GM18517 (cell line): Measurements from ENCODE around the gene SPIRE2.
"Not testable (repeated sequence)": the region's sequence is repeated elsewhere in the genome, so short reads cannot be mapped to it uniquely, and the experiment has no call there.

Experiments used
- ATAC-seq: cut with Tn5 transposase; IDR thresholded peaks from one replicate; pipeline ENCODE4 v1.9.1; 2021; ENCODE audit warnings: mild to moderate bottlenecking, moderate library complexity; ENCODE audit not compliant: unreplicated experiment

SPIRE2 gene

GRCh38 chr16:89806589-89807193 is 21.6 kb upstream of the SPIRE2 start:
- not testable (repeated sequence) for ATAC-seq

GRCh38 chr16:89808475-89808874 is 19.8 kb upstream of the SPIRE2 start:
- ATAC-seq, result no peak

DNA sequence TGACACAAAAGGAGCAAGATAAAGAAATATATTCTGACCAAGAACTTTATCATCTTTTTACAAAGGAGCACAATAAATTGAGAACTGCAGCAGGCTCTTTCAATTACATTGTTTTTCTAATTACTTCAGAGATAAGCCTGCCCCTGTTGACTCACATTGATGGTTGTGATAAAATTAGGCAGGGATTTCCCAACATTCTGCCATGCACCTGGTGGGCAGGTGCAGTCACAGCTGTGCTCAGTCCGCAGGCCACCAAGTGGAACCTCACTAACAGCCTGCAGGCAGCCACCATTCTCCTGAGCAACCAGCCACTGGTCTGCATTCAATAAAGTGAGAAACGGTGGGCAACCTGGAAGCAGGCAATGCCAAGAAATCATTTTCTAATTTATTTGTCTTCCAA is 17.0 kb upstream of the SPIRE2 start:
- no peak for ATAC-seq

GRCh38 chr16:89815639-89816348 is 12.5 kb upstream of the SPIRE2 start:
- ATAC-seq, result peak; percentile 30

- ATAC-seq, result not testable (repeated sequence)
These were observed 9.3 kb upstream of the SPIRE2 start for GRCh38 chr16:89818851-89819403.

DNA sequence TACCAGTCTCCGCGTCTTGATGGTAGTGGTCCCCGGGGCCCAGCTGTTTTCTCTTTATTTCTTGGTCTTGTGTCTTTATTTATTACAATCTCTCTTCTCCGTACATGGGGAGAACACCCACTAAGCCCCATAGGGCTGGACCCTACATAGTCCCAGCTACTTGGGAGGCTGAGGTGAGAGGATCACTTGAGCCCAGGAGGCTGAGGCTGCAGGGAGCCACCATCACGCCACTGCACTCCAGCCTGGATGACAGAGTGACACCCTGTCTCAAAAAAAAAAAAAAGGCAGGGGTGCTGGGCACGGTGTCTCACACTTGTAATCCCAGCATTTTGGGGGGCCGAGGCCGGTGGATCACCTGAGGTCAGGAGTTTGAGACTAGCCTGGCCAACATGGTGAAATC is 8.8 kb upstream of the SPIRE2 start:
- ATAC-seq, result not testable (repeated sequence)

GRCh38 chr16:89821438-89822187 is 6.7 kb upstream of the SPIRE2 start:
- no peak for ATAC-seq

DNA sequence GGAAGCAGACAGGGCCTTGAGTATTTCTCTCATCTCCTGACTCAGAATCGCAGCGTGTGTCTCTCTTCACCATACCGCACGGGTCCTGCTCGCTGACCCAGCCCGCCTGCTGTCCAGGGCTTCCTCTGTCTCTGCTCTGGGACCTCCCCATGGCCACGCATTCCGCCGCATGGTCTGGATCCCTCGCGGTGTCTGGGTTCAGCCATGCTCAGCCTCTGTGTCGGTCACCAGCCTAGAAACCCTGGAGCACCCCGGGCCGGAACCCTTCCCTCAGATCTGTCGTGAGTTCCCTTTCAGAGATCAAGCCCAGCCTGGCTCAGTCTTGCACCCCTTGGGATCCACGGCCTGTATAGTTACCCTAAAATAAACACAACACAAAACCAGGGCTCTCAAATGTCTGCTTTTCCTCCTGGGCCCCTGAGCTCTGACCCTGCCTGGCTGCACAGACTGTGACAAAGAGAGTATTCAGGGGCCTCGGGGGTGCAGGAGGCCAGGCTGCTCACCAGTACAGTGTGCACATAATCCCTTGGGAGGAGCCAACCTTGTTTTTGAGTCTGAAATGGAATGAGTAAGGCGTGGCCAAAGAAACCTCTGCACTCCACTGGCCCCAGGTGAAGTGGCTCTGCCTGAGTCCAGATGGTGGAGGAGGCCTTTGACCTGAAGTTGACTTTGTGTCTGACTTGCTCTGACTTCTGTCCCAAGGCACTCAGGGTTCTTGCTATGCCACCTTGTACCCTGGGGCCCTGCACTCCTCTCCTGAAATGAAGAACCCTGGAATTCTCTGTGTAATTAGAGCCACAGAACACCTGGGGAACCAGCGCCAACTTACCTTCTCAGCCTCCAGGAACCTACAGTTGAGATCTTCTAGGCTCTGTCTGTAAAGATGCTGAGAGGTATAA is 5.8 kb upstream of the SPIRE2 start:
- ATAC-seq, result no peak

DNA sequence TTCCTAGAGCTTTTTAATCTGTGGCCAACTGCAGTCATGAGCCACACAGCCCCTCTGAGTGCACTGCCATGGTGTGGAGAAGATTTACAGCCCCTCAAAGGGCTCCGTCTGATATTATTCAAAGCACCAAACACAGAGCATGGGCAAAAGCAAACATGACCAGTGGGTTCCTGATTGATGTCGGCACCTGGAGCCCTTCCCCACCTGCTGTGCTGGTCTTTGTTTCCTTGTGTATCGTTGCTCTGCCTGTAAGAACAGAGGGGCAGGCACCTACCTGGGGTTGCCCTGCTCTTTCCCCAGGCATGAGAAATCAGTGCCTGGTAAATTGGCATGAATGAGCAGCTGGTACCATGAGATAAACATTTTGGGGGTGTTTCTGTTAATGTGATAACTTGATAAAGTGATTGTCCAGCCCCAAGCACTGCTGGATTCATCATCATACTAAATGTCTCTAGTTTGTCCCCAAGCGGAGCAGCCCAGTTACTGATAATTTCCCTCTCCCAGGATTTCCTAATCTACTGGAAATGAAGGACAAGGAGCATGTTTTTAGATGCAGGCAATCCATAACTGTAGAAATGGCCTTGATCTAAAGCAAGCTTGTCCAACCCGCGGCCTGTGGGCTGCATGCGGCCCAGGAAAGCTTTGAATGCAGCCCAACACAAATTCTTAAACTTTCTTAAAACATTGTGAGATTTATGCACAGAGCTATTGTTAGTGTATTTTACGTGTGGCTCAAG is 5.0 kb upstream of the SPIRE2 start:
- ATAC-seq, result no peak

- not testable (repeated sequence) for ATAC-seq
These were observed 4.5 kb upstream of the SPIRE2 start for GRCh38 chr16:89823824-89824148.

GRCh38 chr16:89826531-89827382 is 1.5 kb upstream of the SPIRE2 start:
- no peak for ATAC-seq

DNA sequence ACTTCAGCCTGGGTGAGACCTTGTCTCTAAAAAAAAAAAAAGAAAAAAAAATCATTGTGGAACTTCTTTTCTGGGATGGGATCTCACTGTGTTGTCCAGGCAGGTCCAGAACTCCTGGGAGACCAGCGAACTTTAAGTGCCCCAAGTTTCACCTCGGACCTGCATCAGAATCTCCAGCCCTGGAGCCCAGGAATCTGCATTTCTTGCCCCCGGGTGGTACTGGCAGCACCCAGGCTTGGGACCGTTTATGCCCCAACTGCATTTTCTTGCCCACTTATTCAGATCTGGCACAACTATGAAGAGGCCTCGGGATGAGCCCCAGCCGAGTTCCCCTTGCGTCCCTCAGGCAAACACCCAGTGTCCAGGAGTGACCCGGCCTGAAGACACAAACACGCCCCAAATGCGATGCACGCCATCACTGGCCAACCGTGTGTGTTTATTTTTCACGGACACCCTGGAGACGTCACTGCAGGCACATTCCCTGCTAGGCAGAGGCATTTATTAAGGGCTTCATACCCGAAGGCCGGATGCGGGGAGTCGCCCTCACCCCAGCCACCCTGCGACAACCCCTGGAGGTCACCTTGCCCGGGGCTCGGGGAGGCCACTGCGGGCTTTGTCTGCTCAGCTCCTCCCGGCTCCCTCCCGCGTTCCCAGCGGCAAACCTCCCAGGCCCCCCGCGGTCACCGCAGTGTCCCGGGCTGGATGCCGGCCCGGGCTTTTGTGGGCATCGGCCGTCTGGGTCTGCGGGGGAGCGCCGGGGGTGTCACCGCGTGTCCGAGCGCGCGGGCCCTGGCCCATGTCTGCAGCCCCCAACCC is 684 bp upstream of the SPIRE2 start:
- no peak for ATAC-seq

DNA sequence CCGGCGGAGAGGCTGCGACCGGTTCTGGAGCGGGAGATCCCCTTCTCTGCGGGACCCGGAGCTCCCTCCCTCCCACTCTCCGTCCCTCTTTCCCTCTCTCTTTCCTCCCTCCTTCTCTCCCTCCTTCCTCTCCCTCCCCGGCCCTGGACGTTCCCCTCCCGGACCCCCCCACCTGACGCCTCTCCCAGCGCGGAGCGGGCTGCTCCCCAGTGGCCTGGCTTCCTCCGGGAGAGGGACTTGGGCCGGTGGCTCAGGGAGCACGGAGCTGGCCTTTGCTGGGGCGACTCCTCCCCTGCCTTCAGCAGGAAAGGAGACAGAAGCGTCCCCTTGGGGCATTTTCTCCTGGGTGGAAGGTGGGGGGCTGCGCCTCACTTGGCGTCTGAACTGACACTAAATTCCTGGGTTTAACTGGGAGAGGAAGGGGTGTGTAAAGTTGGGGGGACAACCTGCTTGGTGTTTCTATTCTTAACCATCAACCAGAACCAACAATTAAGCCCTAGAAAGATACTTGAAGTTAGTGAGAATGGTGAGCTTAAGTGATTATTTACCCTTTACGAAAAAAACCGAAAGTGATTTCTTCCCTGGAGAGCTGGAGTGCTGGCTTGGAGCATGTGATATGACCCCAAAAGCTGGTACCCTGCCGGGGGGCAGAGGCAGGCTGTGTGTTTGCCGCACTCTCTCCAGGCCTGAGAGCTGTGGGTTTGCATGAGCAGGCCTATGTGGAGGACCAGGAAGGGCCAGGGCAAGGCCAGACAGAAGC is 775 bp downstream of the SPIRE2 start:
- no peak for ATAC-seq

DNA sequence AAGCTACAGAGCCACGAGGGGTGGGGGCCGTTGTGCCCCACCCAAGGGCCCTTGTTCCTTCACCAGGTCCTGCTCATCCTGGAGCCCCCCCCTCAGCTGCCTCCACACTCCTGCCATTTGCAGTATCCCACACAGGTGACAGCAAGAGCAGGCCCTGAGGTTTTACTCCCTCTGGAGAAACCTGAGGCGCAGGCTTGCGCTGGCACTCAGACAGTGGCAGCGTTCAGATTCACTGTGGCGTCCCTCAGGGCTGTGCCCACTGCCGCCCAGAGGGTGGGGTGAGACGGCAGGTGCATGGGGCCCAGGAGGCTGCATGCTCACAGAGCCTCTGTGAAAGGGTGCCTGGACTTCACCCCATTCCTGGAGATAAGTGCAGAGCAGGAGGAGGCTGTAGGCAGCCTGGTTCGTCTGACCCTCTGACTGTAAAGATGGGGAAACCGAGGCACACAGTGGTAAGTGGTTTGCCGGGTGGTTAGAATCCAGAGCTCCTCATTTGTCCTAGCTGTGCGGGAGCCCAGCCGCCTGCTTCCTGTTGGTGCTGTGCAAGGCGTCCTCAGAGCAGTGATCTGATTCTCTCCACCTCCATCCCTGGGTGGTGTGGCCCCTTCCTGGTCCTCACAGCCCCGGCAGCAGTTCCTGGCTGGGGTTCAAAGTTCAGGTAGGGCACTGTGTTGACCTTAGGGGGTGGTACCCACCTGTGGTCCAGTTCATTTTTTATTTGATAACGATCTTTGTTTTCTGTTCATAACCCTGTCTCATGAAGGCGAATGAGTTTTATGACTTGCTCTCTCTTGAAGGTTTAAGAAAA is 1.6 kb downstream of the SPIRE2 start:
- no peak for ATAC-seq

DNA sequence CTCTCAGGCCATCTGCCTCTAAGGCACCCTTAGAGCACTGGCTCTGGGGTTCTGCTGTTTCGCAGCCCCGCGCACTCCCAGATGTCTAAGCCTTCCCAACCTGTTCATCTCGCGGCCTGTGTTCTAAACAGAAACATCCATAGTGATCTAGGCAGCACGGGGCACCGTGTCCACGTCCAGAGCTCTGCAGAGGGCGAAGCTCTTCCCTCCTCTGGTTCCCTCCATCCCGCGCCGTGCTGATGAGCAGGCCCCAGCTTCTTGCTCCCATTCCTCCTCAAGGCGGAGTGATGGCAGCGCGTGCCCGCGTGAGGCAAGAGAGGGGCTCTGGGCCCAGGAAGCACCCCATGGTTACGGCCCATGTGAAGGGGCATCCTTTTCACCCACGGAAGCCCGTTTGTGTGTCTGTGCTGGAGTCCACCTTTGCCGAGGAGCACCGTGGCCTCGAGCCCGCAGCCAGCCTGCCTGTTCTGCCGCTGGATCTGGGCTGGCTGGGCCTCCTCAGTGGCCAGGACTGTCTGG is 3.6 kb downstream of the SPIRE2 start:
- ATAC-seq, result no peak

GRCh38 chr16:89833664-89834363 is 5.5 kb downstream of the SPIRE2 start:
- not testable (repeated sequence) for ATAC-seq
